Stimulated activated CD4-positive, alpha-beta T cell treated with anti-CD3 and anti-CD28 coated beads, Interleukin-1b, Interleukin-23, amount 100 ng/mL, for 4 hours (primary cell): ENCODE data around the gene OCA2.
"Not testable (repeated sequence)": the region's sequence is repeated elsewhere in the genome, so short reads cannot be mapped to it uniquely, and the experiment has no call there.

Experiments
- DNase-seq, 2 donors: peaks; one replicate each; pipeline ENCODE4 v3.0.0-alpha.2; 2020; ENCODE audit warnings: low read depth in 2 of 2

OCA2 gene

DNA sequence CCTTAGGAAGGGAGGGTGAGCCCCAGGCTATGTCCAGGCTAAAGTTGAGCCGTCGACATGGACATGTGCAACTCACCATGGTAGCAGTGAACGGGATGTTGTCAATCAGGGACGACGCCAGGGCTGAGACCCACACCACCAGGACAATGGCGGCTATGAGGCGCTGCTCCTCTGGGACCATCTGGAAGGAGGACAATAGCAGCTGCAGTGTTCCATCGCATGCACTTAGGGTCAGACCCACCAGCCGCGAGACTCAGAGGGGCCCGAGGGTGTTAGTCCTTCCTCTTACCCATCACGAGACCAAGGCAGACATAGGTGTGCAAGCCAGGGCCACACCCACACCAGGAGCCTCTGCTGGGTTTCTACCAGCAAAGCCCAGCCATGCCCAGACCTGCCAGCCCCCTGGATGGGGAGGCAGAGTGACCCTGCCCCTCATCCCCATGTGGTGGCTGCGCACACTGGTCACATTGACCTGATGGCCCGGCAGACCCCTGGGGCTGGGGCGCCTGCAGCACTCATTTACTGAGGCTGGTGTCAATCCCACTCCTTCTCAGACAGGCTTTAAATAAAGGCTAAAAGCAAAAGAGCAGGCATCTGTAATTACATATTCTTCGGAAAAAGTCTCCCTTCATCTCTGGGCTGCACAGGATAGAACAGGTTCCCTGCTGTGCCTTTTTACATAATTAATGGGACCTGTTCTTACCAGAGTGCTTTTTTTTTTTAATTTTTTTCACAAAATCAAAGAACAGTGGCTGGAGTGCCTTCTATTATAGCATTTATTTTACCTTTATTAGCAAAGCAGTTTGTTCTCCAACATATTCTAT lies 227.8 kb downstream of the OCA2 start:
- no peak for DNase-seq

GRCh38 chr15:27870320-27870719 lies 228.8 kb downstream of the OCA2 start:
- DNase-seq: no peak

GRCh38 chr15:27869697-27870281 lies 229.3 kb downstream of the OCA2 start:
- no peak for DNase-seq

DNA sequence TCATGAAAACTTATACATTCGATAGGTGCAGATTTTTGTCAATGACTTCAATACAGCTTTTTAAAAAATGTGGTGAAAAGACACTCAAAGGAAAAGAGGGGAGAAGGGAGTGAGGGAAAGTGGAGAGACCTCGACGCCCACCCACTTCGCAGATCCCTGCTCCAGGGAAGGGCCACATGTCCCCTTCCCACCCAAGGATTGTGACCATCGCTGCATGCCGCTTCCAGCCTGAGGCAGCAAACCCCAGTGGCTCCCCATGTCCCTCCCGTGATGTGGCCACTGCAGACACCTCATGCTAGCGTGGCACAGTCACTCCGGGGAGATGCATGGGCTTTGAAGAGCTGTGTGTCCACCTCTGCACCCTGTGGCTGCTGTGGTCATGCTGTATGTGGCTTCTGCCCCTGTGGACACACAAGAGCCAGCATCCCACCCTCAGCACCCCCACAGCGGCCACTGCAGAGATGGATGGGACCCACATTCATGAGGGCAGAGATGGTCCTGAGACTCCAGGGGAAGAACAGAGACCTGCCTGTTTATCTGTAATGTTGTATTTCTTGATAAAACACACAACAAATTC lies 230.2 kb downstream of the OCA2 start:
- DNase-seq: no peak

DNA sequence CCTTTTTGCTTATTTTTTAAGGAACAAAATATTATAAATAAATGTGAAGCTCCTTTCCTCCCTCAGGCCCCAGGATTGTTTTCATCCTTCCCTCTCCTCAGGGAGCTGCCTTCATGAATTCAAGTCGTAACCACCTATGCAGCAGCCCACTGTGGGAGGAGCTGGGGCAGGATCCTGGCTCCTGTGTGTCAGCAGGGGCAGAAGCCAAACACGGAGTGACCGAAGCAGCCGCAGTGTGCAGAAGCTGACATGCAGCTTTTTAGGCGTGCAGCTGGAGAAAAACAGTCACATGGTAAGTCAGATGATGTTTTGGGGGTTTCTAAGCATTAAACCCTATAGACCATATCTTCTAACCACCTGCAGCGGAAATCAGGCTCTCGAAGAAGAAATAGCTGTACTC lies 231.3 kb downstream of the OCA2 start:
- DNase-seq: no peak

DNA sequence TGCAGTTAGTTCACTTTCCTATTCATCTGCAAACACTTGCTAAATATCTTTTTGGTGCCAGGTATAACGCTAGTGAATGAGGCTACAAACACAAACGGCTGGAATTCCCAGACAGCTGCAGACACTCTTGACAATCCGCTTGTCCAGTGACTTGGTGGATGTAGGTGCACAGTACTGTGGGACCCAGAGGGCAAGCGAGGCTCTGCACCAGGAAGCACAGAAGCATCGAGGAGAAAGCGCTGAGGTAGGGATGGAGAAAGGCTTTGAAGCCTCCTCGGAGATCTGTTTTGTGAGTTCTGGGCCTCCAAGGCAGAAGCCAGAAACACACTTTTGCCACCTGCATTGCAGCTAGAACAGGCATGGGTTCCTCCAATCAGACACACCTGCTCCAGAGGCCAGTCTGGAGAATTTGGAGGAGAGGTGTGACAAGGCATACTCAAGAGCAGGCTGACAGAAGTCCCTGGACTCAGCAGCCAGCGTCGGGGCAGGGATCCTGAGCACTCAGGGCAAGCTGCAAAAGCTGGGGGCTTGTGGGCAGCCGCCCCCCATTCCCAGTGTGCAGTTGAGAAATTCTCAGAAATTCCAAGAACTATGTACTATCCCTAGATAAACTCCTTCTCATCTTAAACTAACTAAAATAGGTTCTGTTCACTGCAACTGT lies 232.5 kb downstream of the OCA2 start:
- no peak for DNase-seq

DNA sequence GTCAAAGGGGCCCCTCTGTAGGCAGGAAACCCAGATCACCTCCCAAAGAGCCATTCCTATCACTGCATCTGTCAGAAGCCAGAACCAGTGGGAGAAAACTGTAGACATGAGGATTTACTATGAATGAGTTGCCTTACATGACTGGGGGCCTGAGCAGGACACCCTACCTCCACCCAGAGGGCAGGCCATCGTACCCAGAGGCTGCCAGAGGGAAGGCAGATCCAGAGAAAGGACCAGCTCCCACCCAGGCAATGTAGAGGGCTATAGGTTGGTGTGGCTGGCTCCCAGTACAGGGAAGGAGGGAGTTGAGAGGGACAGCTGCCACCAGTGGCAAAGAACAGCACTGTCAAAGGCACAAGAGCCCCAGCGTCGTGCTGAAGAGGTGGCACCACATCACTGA lies 233.2 kb downstream of the OCA2 start:
- no peak for DNase-seq

DNA sequence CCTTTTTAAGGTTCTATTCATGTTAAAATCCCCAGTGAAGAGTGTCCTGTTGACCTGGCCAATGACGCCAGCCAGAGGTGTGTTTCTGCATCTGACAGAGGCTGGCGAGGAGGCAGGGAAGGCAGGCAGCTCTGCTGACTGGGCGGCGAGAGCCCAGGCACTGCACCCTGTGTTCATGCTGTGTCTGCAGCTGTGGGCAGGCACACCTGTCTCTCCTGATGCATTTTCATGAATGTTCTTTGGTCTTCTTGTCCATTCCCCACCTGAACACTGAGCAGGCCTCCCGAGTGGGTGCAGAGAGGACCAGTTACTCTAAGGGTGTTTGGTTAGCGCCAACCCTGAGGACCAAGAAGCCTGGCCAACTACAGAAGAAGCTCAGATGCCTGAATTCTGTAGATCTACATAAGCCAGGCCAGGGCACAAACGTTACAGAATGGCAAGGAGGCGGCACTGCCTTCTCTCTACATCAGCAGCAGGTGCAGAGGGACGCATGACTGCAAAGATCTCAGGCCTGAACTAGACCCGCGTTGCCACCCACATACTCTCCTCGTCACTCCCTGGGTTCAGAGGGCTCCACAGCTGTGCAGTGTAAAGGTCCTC lies 233.7 kb downstream of the OCA2 start:
- no peak for DNase-seq

DNA sequence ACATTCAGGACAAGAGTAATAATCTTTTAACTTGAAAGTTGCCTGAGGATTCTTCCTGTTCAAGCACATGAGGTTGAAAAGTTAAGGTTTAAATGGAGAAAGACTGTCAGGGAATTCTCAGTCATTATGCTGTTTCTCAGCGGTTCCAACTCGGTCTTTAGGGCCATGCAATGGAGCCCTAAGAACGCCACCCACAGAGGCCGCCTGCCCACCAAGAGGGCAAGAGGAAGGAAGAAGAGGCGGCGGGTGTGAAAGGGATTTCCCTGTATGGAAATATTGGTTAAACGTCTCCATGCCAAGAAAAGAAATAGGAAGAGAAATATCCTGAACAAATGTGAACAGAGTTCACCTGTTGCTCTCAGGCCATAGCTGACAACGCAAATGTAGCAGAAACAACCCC lies 234.4 kb downstream of the OCA2 start:
- DNase-seq: no peak

- no peak for DNase-seq
Measured at GRCh38 chr15:27864086-27864485, 235.0 kb downstream of the OCA2 start.

GRCh38 chr15:27863000-27863399 lies 236.1 kb downstream of the OCA2 start:
- no peak for DNase-seq

- no peak for DNase-seq
Measured at GRCh38 chr15:27861171-27861570, 237.9 kb downstream of the OCA2 start.

GRCh38 chr15:27855137-27855536 lies 244.0 kb downstream of the OCA2 start:
- no peak for DNase-seq

GRCh38 chr15:27854601-27855000 lies 244.5 kb downstream of the OCA2 start:
- DNase-seq: no peak

DNA sequence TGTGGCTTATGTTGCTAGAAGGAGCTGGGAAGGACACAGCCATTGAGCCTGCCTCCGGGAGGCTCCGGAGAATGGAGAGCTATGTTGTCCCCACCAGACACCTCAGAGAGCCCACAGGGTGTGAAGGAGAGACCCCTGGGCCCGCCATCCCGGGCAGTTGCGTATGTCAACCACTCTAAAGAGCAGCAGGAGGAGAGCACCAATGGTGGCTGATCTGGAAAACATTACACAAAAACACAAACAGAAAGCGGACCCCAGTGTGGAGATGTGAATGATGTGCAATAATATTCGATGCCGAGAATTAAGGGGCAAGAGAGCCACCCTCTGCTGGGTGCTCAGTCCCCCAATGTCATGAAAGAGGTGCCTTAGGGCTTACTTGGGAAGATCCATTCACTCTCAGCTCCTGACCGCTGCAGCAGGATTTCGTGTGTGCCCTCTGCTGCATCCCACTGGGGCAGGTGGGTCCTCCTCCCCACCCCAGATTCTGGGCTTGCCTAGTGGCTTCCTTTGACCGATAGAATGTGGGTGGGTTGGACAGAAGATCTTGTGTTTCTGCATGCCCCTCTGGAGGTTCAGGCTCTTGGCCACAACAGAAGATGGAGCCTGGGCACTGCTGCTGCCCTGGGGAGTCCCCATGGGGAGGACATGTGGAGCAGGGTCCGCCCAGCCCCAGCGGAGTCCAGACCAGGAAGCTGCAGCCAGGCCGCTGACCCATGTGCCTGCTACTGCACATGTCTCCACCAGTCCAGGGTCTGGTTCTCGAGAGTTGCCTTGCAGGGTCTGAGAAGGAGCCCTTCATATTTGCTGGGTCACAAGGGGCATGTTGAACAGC lies 245.3 kb downstream of the OCA2 start:
- no peak for DNase-seq

DNA sequence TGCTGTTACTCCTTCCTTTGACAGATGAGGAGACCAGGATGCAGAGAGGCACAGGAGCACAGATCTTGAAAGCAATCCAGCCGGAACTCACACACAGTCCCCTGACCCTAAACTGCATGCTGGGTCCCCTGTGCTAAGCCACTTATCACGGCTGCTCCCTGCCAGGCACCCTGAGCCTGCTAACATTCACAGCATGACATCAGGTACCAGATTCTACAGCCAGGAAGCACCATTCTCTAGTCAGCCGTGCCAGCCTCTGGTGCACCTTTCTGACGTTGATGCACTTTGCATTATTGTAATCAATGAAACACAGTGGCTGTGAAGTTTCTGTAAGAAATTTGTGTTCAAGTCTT lies 247.3 kb downstream of the OCA2 start:
- no peak for DNase-seq

- no peak for DNase-seq
Measured at GRCh38 chr15:27850981-27851857, 247.9 kb downstream of the OCA2 start.

DNA sequence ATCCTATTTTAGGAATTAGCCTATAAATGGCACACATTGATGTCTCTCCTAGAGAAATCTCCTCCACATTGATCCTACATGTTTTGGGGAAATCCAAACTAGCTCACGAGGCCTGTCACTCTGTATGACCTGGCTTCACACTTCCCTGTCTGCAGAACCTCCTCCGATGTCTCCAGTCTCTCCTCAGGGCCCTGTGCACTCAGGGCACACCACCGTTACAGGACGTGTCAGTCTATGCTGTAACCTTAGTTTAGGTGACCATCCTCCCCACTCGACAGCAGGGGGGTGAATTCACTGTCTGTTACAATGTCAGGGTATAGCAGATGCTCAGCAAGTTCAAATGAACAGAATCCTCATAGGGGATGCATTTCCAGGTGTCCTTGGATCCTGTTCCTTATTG lies 249.1 kb downstream of the OCA2 start:
- DNase-seq: no peak

DNA sequence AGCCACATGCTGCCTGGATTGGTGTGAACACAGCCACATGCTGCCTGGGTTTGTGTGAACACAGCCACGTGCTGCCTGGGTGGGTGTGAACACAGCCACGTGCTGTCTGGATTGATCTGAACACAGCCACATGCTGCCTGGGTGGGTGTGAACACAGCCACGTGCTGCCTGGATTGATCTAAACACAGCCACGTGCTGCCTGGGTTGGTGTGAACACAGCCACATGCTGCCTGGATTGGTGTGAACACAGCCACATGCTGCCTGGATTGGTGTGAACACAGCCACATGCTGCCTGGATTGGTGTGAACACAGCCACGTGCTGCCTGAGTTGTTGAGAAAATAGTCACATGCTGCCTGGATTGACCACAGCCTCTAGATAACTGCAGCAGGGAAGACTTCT lies 250.2 kb downstream of the OCA2 start:
- not testable (repeated sequence) for DNase-seq
